AG09309 (cell line): ENCODE measurements around the gene NDRG3.
"Not testable (repeated sequence)": the region's sequence is repeated elsewhere in the genome, so short reads cannot be mapped to it uniquely, and the experiment has no call there.

Source experiments
- DNase-seq: peaks from one replicate; pipeline ENCODE4 v3.0.0-alpha.2; 2010; ENCODE audit warnings: low read depth
- H3K4me3 ChIP-seq: 2 replicates; pipeline ENCODE4 v1.5.1; 2011; ENCODE audit warnings: mild to moderate bottlenecking, low read depth, low read length, moderate library complexity; ENCODE audit not compliant: control insufficient read depth
- CTCF ChIP-seq: IDR thresholded peaks from 2 replicates; pipeline ENCODE4 v1.5.1; 2011; ENCODE audit warnings: mild to moderate bottlenecking, low read depth, low read length, inconsistent platforms; ENCODE audit not compliant: insufficient read depth, control insufficient read depth; ENCODE audit errors: missing control alignments

The NDRG3 gene

GRCh38 chr20:36624068-36624943 is 121.6 kb downstream of the NDRG3 start:
- TF ChIP-seq CTCF, result no peak
- no peak for DNase-seq
- no peak overlapping the region for H3K4me3 ChIP-seq

- H3K4me3 ChIP-seq, result no peak overlapping the region
- no peak for TF ChIP-seq CTCF
- no peak for DNase-seq
These were observed 122.4 kb downstream of the NDRG3 start for GRCh38 chr20:36623444-36623843.

GRCh38 chr20:36620917-36621316 is 125.0 kb downstream of the NDRG3 start:
- DNase-seq, result no peak

GRCh38 chr20:36614781-36615557 is 130.9 kb downstream of the NDRG3 start:
- no peak overlapping the region for H3K4me3 ChIP-seq
- DNase-seq, result no peak
- TF ChIP-seq CTCF, result no peak

More at GRCh38 chr20:36620917-36621316, 125.0 kb downstream of the NDRG3 start:
- TF ChIP-seq CTCF, result no peak
- H3K4me3 ChIP-seq, result no peak overlapping the region

- no peak for DNase-seq
- no peak for TF ChIP-seq CTCF
- no peak overlapping the region for H3K4me3 ChIP-seq
These were observed 131.9 kb downstream of the NDRG3 start for GRCh38 chr20:36613974-36614373.

GRCh38 chr20:36611625-36612024 is 134.3 kb downstream of the NDRG3 start:
- TF ChIP-seq CTCF, result no peak
- H3K4me3 ChIP-seq, result no peak overlapping the region
- no peak for DNase-seq

GRCh38 chr20:36608388-36608728 is 137.5 kb downstream of the NDRG3 start:
- not testable (repeated sequence) for H3K4me3 ChIP-seq

More at GRCh38 chr20:36608388-36608728, 137.5 kb downstream of the NDRG3 start:
- not testable (repeated sequence) for DNase-seq
